A549 (cell line): ENCODE measurements around the gene MYO1E.

Experiments used
- CHD4 ChIP-seq: fragments of 200-600 bp; sonication (generic); IDR thresholded peaks from 2 replicates; pipeline ENCODE4 v1.6.1; 2016; ENCODE audit warnings: antibody characterized with exemption, mild to moderate bottlenecking, borderline replicate concordance
- ESRRA ChIP-seq: fragments of 150-350 bp; IDR thresholded peaks from 2 replicates; pipeline ENCODE4 v1.6.1; 2014; ENCODE audit warnings: mild to moderate bottlenecking, low read length, borderline replicate concordance
- JUNB ChIP-seq: fragments of >200 bp; sonication (Bioruptor Twin); formaldehyde crosslinking; IDR thresholded peaks from 2 replicates; pipeline ENCODE4 v1.6.1; 2016
- MYC ChIP-seq: IDR thresholded peaks from 2 replicates; pipeline ENCODE4 v1.6.1; 2012; ENCODE audit warnings: mild to moderate bottlenecking, inconsistent platforms, low read length, improper control_type of control experiment, borderline replicate concordance
- POLR2A ChIP-seq: IDR thresholded peaks from 2 replicates; pipeline ENCODE4 v1.6.1; 2012; ENCODE audit warnings: mild to moderate bottlenecking, low read length
- RAD21 ChIP-seq, 2 experiments: fragments of >200 bp in 1 of 2; sonication (Bioruptor Twin) in 1 of 2; formaldehyde crosslinking in 1 of 2; IDR thresholded peaks in 1 of 2; conservative IDR thresholded peaks in 1 of 2; 2 replicates in 1 of 2; 3 replicates in 1 of 2; pipeline ENCODE4 v1.6.1; 2012 to 2018; ENCODE audit warnings: inconsistent platforms in 1 of 2
- RCOR1 ChIP-seq: fragments of 150-350 bp; IDR thresholded peaks from 2 replicates; pipeline ENCODE4 v1.6.1; 2014; ENCODE audit warnings: antibody characterized with exemption, low read length, low read depth
- REST ChIP-seq: fragments of 200-600 bp; sonication (generic); IDR thresholded peaks from 2 replicates; pipeline ENCODE4 v1.6.1; 2016; ENCODE audit warnings: antibody characterized with exemption, mild to moderate bottlenecking, moderate library complexity
- TP53 ChIP-seq: fragments of 250-450 bp; sonication (Bioruptor Pico); IDR thresholded peaks from 2 replicates; pipeline ENCODE4 v1.5.0; 2021; ENCODE audit warnings: mild to moderate bottlenecking, moderate library complexity
- USF2 ChIP-seq: fragments of 450-650 bp; IDR thresholded peaks from 2 replicates; pipeline ENCODE4 v1.6.1; 2014; ENCODE audit warnings: antibody characterized with exemption
- TF ChIP-seq, protein P1 (sequence below): fragments of >200 bp; sonication (Bioruptor Twin); formaldehyde crosslinking; IDR thresholded peaks from 3 replicates; pipeline ENCODE4 v1.5.1; 2016
- TF ChIP-seq, protein P2 (sequence below): fragments of 250-450 bp; sonication (Bioruptor Pico); IDR thresholded peaks from 2 replicates; pipeline ENCODE4 v1.5.0; 2020; ENCODE audit warnings: low read depth, mild to moderate bottlenecking, moderate library complexity

DNA sequence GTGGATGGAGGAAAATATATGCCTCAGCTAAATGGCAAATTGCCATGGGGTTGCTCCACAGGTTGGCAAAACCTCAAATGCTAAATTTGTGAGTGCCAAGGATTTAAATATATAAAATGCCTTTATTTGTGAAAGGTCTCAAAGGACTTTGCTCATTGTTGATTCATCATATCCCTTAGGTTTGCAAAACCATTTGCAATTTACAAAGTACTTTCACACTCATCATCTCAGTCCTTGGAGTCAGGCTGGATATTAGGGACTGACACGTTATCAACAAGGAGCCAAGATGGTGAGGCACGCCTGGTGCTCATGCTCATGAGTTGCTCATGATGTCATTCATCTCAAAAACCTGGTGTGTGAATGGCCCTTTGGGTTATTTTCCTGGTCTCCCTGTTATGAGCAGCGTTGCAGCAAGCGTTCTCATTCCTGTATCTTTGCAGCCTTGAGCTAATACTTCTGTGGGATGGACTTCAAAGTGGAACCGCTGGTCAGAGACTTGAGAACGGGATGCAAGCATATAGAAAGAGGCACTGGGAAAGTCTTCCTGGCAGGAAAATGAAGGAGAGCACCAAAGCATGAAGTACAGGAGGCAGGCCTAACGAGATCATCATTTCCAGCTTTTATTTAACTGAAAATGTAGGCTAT, 66.0 kb downstream of the MYO1E start:
- no peak for TF ChIP-seq TP53 (CRISPR knock-in tag)
- TF ChIP-seq, protein P1, sequence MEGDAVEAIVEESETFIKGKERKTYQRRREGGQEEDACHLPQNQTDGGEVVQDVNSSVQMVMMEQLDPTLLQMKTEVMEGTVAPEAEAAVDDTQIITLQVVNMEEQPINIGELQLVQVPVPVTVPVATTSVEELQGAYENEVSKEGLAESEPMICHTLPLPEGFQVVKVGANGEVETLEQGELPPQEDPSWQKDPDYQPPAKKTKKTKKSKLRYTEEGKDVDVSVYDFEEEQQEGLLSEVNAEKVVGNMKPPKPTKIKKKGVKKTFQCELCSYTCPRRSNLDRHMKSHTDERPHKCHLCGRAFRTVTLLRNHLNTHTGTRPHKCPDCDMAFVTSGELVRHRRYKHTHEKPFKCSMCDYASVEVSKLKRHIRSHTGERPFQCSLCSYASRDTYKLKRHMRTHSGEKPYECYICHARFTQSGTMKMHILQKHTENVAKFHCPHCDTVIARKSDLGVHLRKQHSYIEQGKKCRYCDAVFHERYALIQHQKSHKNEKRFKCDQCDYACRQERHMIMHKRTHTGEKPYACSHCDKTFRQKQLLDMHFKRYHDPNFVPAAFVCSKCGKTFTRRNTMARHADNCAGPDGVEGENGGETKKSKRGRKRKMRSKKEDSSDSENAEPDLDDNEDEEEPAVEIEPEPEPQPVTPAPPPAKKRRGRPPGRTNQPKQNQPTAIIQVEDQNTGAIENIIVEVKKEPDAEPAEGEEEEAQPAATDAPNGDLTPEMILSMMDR, result no peak
- TF ChIP-seq POLR2A, result no peak
- TF ChIP-seq MYC, result no peak
- no peak for TF ChIP-seq REST
- TF ChIP-seq ESRRA, result no peak
- peak; percentile 57; the same call in 1 of the 2 replicates for TF ChIP-seq JUNB
- TF ChIP-seq USF2, result no peak
- TF ChIP-seq CHD4, result no peak
- TF ChIP-seq, protein P2, sequence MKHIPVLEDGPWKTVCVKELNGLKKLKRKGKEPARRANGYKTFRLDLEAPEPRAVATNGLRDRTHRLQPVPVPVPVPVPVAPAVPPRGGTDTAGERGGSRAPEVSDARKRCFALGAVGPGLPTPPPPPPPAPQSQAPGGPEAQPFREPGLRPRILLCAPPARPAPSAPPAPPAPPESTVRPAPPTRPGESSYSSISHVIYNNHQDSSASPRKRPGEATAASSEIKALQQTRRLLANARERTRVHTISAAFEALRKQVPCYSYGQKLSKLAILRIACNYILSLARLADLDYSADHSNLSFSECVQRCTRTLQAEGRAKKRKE, result no peak
- TF ChIP-seq RCOR1, result no peak
- no peak; a peak in 2 of 5 replicates for TF ChIP-seq RAD21 (conservative IDR thresholded peaks at IDR 0.05 in 1 of 2, IDR thresholded peaks at IDR 0.05 in 1 of 2)
